Esophagus squamous epithelium (tissue), 4 donors: ENCODE measurements around the gene CBX5.

Experiments used
- CTCF ChIP-seq, 6 experiments: fragments of 450-650 bp in 4 of 6; fragments of 200-600 bp in 2 of 6; sonication (generic) in 2 of 6; IDR thresholded peaks; one replicate each; pipeline ENCODE4 v1.5.1; 2016 to 2019; ENCODE audit warnings: antibody characterized with exemption in 6 of 6, mild to moderate bottlenecking in 4 of 6, moderate library complexity in 4 of 6
- POLR2A ChIP-seq, 4 donors: fragments of 450-650 bp; IDR thresholded peaks; one replicate each; pipeline ENCODE4 v1.6.1; 2017; ENCODE audit warnings: antibody characterized with exemption in 4 of 4, mild to moderate bottlenecking in 4 of 4, moderate library complexity in 3 of 4

- TF ChIP-seq POLR2A (IDR thresholded peaks at IDR 0.05) (no peak), CTCF (IDR thresholded peaks at IDR 0.05) (no peak)
Measured at GRCh38 chr12:54182086-54182485, 97.8 kb downstream of the CBX5 start.
